Endothelial cell of umbilical vein (primary cell): ENCODE results near the gene OR5H15. TPM values are rescaled to one million over a fixed set of nuclear protein-coding genes. Genes with fewer than 3 reads are reported as not detected.

ENCODE experiments used
- Bru-seq: library from RNA; stranded (reverse); fragments of 400-500 nt; gene quantifications from one replicate; lab custom pipeline; 2021; lab: Mats Ljungman, UMichigan
- BruChase-seq, 2 experiments: library from RNA; stranded (reverse); fragments of 400-500 nt; gene quantifications; one replicate each; lab custom pipeline; 2021; lab: Mats Ljungman, UMichigan
- BruUV-seq: library from RNA; stranded (reverse); fragments of 400-500 nt; replicated peaks from 2 replicates; lab custom pipeline; 2021; lab: Mats Ljungman, UMichigan
- CTCF ChIA-PET: fragments of 300-600, 350-600 bp; sonication (Branson Sonifier 250); formaldehyde crosslinking; loops from one replicate; lab custom pipeline; 2021; ENCODE audit warnings: antibody characterized with exemption, inconsistent platforms; lab: Charles Lee
- POLR2A ChIA-PET: fragments of 300-600, 350-600 bp; sonication (Branson Sonifier 250); formaldehyde crosslinking; loops from one replicate; lab custom pipeline; 2021; ENCODE audit warnings: antibody characterized with exemption, inconsistent platforms; lab: Charles Lee
- DNase-seq: peaks from one replicate; pipeline ENCODE4 v3.0.0-alpha.2; 2011; ENCODE audit warnings: low read depth, low spot score
- FAIRE-seq: peaks from 2 replicates; lab custom pipeline; 2011; peaks lifted over from hg19 to GRCh38; lab: Jason Lieb, UNC
- H2AFZ ChIP-seq: 2 replicates; pipeline ENCODE4 v1.6.0; 2012; ENCODE audit warnings: low read depth, low read length, control low read depth, inconsistent platforms
- H3K27ac ChIP-seq: 2 replicates; pipeline ENCODE4 v1.5.1; 2011; ENCODE audit warnings: low read depth, mild to moderate bottlenecking, control low read depth, low read length, moderate library complexity; ENCODE audit not compliant: insufficient read depth
- H3K27me3 ChIP-seq, 2 experiments: 2 replicates each; pipeline versions ENCODE4 v1.6.0 to v1.6.1; 2011; ENCODE audit warnings: low read length in 2 of 2, mixed read lengths in 1 of 2; ENCODE audit not compliant: control insufficient read depth in 2 of 2, insufficient read depth in 2 of 2
- H3K36me3 ChIP-seq, 2 experiments: 2 replicates in 1 of 2; 3 replicates in 1 of 2; pipeline ENCODE4 v1.5.1; 2011; ENCODE audit warnings: low read length in 2 of 2, mild to moderate bottlenecking in 1 of 2, moderate library complexity in 1 of 2; ENCODE audit not compliant: control insufficient read depth in 2 of 2, insufficient read depth in 2 of 2; ENCODE audit errors: extremely low read depth in 1 of 2
- H3K4me1 ChIP-seq: 3 replicates; pipeline ENCODE4 v1.5.1; 2011; ENCODE audit warnings: mild to moderate bottlenecking, low read length; ENCODE audit not compliant: control insufficient read depth, insufficient read depth; ENCODE audit errors: extremely low read depth
- H3K4me2 ChIP-seq: 2 replicates; pipeline ENCODE4 v1.6.1; 2011; ENCODE audit warnings: low read length, control low read depth, mixed read lengths; ENCODE audit not compliant: insufficient read depth
- H3K4me3 ChIP-seq, 3 experiments: fragments of 200-600 bp in 1 of 3; sonication (generic), shearing (Covaris generic) in 1 of 3; replicated peaks in 1 of 3; 2 replicates each; pipeline ENCODE4 v1.5.1; 2011 to 2016; ENCODE audit warnings: control low read depth in 3 of 3, low read length in 3 of 3, mild to moderate bottlenecking in 2 of 3, inconsistent platforms in 1 of 3, low read depth in 1 of 3, moderate library complexity in 1 of 3; ENCODE audit not compliant: insufficient read depth in 1 of 3
- H3K79me2 ChIP-seq: 2 replicates; pipeline ENCODE4 v1.6.0; 2012; ENCODE audit warnings: low read length, inconsistent platforms; ENCODE audit not compliant: control insufficient read depth, insufficient read depth
- H3K9ac ChIP-seq: replicated peaks from 2 replicates; pipeline ENCODE3; 2011; ENCODE audit warnings: low read length, control low read depth; ENCODE audit not compliant: insufficient read depth; ENCODE audit errors: extremely low read depth
- H3K9me1 ChIP-seq: replicated peaks from 3 replicates; pipeline ENCODE4 v1.6.0; 2011; ENCODE audit warnings: mild to moderate bottlenecking, low read length; ENCODE audit not compliant: control insufficient read depth, insufficient read depth; ENCODE audit errors: extremely low read depth
- H3K9me3 ChIP-seq: replicated peaks from 2 replicates; pipeline ENCODE4 v1.5.1; 2012; ENCODE audit warnings: low read length, inconsistent platforms; ENCODE audit not compliant: control insufficient read depth, insufficient read depth
- H4K20me1 ChIP-seq: replicated peaks from 2 replicates; pipeline ENCODE3; 2011; ENCODE audit warnings: mild to moderate bottlenecking, low read length; ENCODE audit not compliant: control insufficient read depth, insufficient read depth; ENCODE audit errors: extremely low read depth
- EZH2 ChIP-seq: IDR thresholded peaks from 2 replicates; pipeline ENCODE4 v1.6.1; 2012; ENCODE audit warnings: borderline replicate concordance, low read depth, mild to moderate bottlenecking, moderate library complexity, low read length, inconsistent platforms; ENCODE audit not compliant: severe bottlenecking
- FOS ChIP-seq: IDR thresholded peaks from 2 replicates; pipeline ENCODE4 v1.6.1; 2011; ENCODE audit warnings: mild to moderate bottlenecking, low read length, moderate library complexity, borderline replicate concordance; ENCODE audit not compliant: insufficient read depth
- GATA2 ChIP-seq: IDR thresholded peaks from 2 replicates; pipeline ENCODE4 v1.7.0; 2011; ENCODE audit warnings: low read depth, mild to moderate bottlenecking, moderate library complexity, mixed read lengths, low read length; ENCODE audit not compliant: insufficient read length, insufficient read depth
- JUN ChIP-seq: IDR thresholded peaks from 2 replicates; pipeline ENCODE4 v1.6.1; 2011; ENCODE audit warnings: borderline replicate concordance, low read depth; ENCODE audit not compliant: insufficient read length, insufficient read depth
- MYC ChIP-seq: IDR thresholded peaks from one replicate; pipeline ENCODE4 v1.6.1; 2011; ENCODE audit warnings: mild to moderate bottlenecking, low read depth, low read length
- POLR2A ChIP-seq: IDR thresholded peaks from 2 replicates; pipeline ENCODE4 v1.6.1; 2012; ENCODE audit warnings: low read depth, mild to moderate bottlenecking, control low read depth, low read length
- POLR2AphosphoS5 ChIP-seq: IDR thresholded peaks from 2 replicates; pipeline ENCODE4 v1.6.1; 2012; ENCODE audit warnings: low read depth, mild to moderate bottlenecking, control low read depth, low read length, moderate library complexity; ENCODE audit not compliant: insufficient read depth
- dilution Hi-C: fragments of 300-500 bp; cut with MboI; formaldehyde crosslinking; loops from one replicate; pipeline ENCODE4 v1.15.0; 2019; ENCODE audit warnings: low sequenced_read_pairs; ENCODE audit not compliant: extremely low pct_ligation_motif_present
- intact Hi-C: fragments of 100-400 bp; cut with micrococcal nuclease; formaldehyde crosslinking; loops from one replicate; pipeline ENCODE4 v1.10.0; 2022
- long read RNA-seq: library from polyadenylated mRNA; stranded (forward); transcript quantifications from one replicate; pipeline ENCODE4 v2.0.0, GENCODE V29; 2021
- polyA minus RNA-seq, 3 experiments: library from RNA; depleted of rRNA, polyadenylated mRNA; stranded (reverse); fragments of >200 nt; gene quantifications; 1 replicate in 1 of 3; 2 replicates in 2 of 3; pipeline ENCODE4 v1.2.3, GENCODE V29; 2011
- polyA plus RNA-seq, 4 experiments: library from polyadenylated mRNA; depleted of rRNA in 3 of 4; stranded (reverse) in 3 of 4; unstranded in 1 of 4; fragments of >200 nt; gene quantifications; 2 replicates each; pipeline versions ENCODE4 v1.2.1 to v1.2.3, GENCODE V29; 2011 to 2012; ENCODE audit warnings: missing spikeins in 1 of 4
- total RNA-seq: library from RNA; stranded (reverse); gene quantifications from 2 replicates; pipeline ENCODE4 v1.2.3, GENCODE V29; 2021
- TF ChIP-seq, protein P1 (sequence below), 2 donors: IDR thresholded peaks; 1 replicate in 1 of 2; 2 replicates in 1 of 2; pipeline ENCODE4 v1.5.1; 2011; ENCODE audit warnings: low read length in 2 of 2, mild to moderate bottlenecking in 2 of 2, moderate library complexity in 2 of 2, control low read depth in 1 of 2, inconsistent platforms in 1 of 2, low read depth in 1 of 2; ENCODE audit not compliant: insufficient read depth in 1 of 2; ENCODE audit errors: extremely low read depth in 1 of 2
- TF ChIP-seq, protein P2 (sequence below): IDR thresholded peaks from 2 replicates; pipeline ENCODE4 v1.6.1; 2011; ENCODE audit not compliant: insufficient read depth, insufficient read length

The OR5H15 gene
- total RNA-seq (not detected in 2 replicates), polyA plus RNA-seq (not detected in 2 replicates), polyA minus RNA-seq (not detected in 2 replicates), Bru-seq, nascent RNA (not detected), BruChase-seq, experiment 1, labeled RNA remaining after a 6-hour chase (not detected), BruChase-seq, experiment 2, labeled RNA remaining after a 2-hour chase (not detected)
- polyA plus RNA-seq (2011; cell fraction: cytosol; rRNA removed) = not detected in 2 replicates
- polyA plus RNA-seq (2011; cell fraction: nucleus; rRNA removed) = not detected in 2 replicates
- not detected in 2 replicates for polyA plus RNA-seq (2012)
- polyA minus RNA-seq (2011; cell fraction: cytosol; rRNA and poly(A)+ RNA removed) = not detected
- polyA minus RNA-seq (2011; cell fraction: nucleus; rRNA and poly(A)+ RNA removed) = not detected in 2 replicates
- long read RNA-seq = 0 reads

- dilution Hi-C loops (no loop called here), intact Hi-C loops (no loop called here)
- DNase-seq (no peak), FAIRE-seq (no peak)
- Histone ChIP-seq H3K27ac (no peak within 1 kb of the TSS), H3K9ac (no peak within 1 kb of the TSS), H3K36me3 (no peaks in the 10 kb centered on the region), H3K79me2 (no peaks in the 10 kb centered on the region), H3K9me1 (no peaks in the 10 kb centered on the region), H3K4me2 (no peak within 1 kb of the TSS), H3K27me3 (no peaks in the 10 kb centered on the region), H4K20me1 (no peaks in the 10 kb centered on the region), H3K4me1 (no peaks in the 10 kb centered on the region), H3K9me3 (no peaks in the 10 kb centered on the region), H3K4me3 (no peak within 1 kb of the TSS), H2AFZ (no peak within 1 kb of the TSS)
- POLR2A ChIA-PET = no interaction called here
- CTCF ChIA-PET = no interaction called here
- TF ChIP-seq, protein P1, sequence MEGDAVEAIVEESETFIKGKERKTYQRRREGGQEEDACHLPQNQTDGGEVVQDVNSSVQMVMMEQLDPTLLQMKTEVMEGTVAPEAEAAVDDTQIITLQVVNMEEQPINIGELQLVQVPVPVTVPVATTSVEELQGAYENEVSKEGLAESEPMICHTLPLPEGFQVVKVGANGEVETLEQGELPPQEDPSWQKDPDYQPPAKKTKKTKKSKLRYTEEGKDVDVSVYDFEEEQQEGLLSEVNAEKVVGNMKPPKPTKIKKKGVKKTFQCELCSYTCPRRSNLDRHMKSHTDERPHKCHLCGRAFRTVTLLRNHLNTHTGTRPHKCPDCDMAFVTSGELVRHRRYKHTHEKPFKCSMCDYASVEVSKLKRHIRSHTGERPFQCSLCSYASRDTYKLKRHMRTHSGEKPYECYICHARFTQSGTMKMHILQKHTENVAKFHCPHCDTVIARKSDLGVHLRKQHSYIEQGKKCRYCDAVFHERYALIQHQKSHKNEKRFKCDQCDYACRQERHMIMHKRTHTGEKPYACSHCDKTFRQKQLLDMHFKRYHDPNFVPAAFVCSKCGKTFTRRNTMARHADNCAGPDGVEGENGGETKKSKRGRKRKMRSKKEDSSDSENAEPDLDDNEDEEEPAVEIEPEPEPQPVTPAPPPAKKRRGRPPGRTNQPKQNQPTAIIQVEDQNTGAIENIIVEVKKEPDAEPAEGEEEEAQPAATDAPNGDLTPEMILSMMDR (IDR thresholded peaks at IDR 0.05; ENCODE audit: extremely low read depth in 1 of 2, insufficient read depth in 1 of 2, low read depth in 1 of 2, low read length in 2 of 2) = no peak
- TF ChIP-seq, protein P2, sequence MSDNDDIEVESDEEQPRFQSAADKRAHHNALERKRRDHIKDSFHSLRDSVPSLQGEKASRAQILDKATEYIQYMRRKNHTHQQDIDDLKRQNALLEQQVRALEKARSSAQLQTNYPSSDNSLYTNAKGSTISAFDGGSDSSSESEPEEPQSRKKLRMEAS = no peak
- TF ChIP-seq FOS (no peak), GATA2 (no peak), POLR2A (no peak), MYC (no peak), POLR2AphosphoS5 (no peak), EZH2 (no peak), JUN (no peak)
- BruUV-seq = no TSS peak
These were observed at the start of gene OR5H15 for GRCh38 chr3:98166396-98166795. Gene OR5H15, plus strand, starts transcription at chr3:98166696. Its CDS starts 2,004 bp downstream, at chr3:98168700.
